Measurements from ENCODE around the gene ZBTB7C. TPM values are rescaled to one million over a fixed set of nuclear protein-coding genes. Genes with fewer than 3 reads are reported as not detected.

The ZBTB7C gene
- total and polyA plus RNA-seq, 8 donors = 1.7 to 8.7 (median 2.7) TPM

GRCh38 chr18:48006415-48007175 lies 402.6 kb downstream of the ZBTB7C start:
- Histone ChIP-seq H3K4me1 (peaks cover 0 to 6% of the 10 kb centered on the region in 2 donors), H3K9me3 (no peaks in the 10 kb centered on the region), H3K4me3 (no peak overlapping the region), H3K27me3 (peaks cover 0 to 14% of the 10 kb centered on the region in 2 donors), H3K36me3 (no peaks in the 10 kb centered on the region), H3K27ac (no peak overlapping the region)
- intact Hi-C loops (cut with DNase I) = no loop called here
- no peak for TF ChIP-seq CTCF (IDR thresholded peaks at IDR 0.05)
- DNase-seq (no peak), ATAC-seq (no peak)

- DNase-seq (no peak), ATAC-seq (no peak)
- Histone ChIP-seq H3K27me3 (peaks cover 0 to 14% of the 10 kb centered on the region in 2 donors), H3K4me1 (peaks cover 0 to 6% of the 10 kb centered on the region in 2 donors), H3K4me3 (no peak overlapping the region), H3K27ac (no peak overlapping the region), H3K36me3 (no peaks in the 10 kb centered on the region), H3K9me3 (no peaks in the 10 kb centered on the region)
- TF ChIP-seq CTCF (IDR thresholded peaks at IDR 0.05) = no peak
- intact Hi-C loops (cut with DNase I) = no loop called here
Observed at GRCh38 chr18:48004577-48004976, 404.6 kb downstream of the ZBTB7C start.

GRCh38 chr18:48003426-48004349 lies 405.5 kb downstream of the ZBTB7C start:
- ATAC-seq = no peak
- DNase-seq = peak in 1 of 4 donors; percentile 42
- Histone ChIP-seq H3K4me3 (no peak overlapping the region), H3K36me3 (no peaks in the 10 kb centered on the region), H3K9me3 (no peaks in the 10 kb centered on the region), H3K27ac (peak overlapping the region in 1 of 2 donors; percentile 13), H3K4me1 (peaks cover 0 to 6% of the 10 kb centered on the region in 2 donors), H3K27me3 (peaks cover 0 to 12% of the 10 kb centered on the region in 2 donors)
- intact Hi-C loops (cut with DNase I) = no loop called here
- TF ChIP-seq CTCF (IDR thresholded peaks at IDR 0.05) = no peak

GRCh38 chr18:48002933-48003365 lies 406.2 kb downstream of the ZBTB7C start:
- Histone ChIP-seq H3K4me3 (no peak overlapping the region), H3K27me3 (peaks cover 0 to 5% of the 10 kb centered on the region in 2 donors), H3K36me3 (no peaks in the 10 kb centered on the region), H3K4me1 (peaks cover 0 to 5% of the 10 kb centered on the region in 2 donors), H3K27ac (peak overlapping the region in 1 of 2 donors; percentile 13), H3K9me3 (no peaks in the 10 kb centered on the region)
- no peak for TF ChIP-seq CTCF (IDR thresholded peaks at IDR 0.05)
- ATAC-seq = peak; percentile 85
- intact Hi-C loops (cut with DNase I) = no loop called here
- peak in 3 of 4 donors; percentile 47 to 82 (median 66) for DNase-seq

DNA sequence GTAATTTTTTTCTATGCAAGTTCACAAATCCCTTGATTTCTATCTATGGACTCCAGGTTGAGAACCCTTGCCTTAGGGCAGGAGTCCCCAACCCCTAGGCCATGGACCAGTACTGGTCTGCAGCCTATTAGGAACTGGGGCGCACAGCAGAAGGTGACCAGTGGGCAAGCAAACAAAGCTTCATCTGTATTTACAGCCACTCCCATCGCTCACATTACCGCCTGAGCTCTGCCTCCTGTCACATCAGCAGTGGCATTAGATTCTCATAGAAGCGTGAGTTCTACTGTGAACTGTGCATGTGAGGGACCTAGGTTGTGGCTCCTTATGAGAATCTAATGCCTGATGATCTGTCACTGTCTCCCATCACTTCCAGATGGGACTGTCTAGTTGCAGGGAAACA lies 408.5 kb downstream of the ZBTB7C start:
- Histone ChIP-seq H3K4me1 (no peaks in the 10 kb centered on the region), H3K36me3 (no peaks in the 10 kb centered on the region), H3K27ac (no peak overlapping the region), H3K9me3 (peaks cover 0 to 7% of the 10 kb centered on the region in 2 donors), H3K4me3 (no peak overlapping the region), H3K27me3 (no peaks in the 10 kb centered on the region)
- ATAC-seq (no peak), DNase-seq (no peak)
- intact Hi-C loops (cut with DNase I) = no loop called here
- no peak for TF ChIP-seq CTCF (IDR thresholded peaks at IDR 0.05)

Measured in left lung (tissue), 10 donors.